ENCODE measurements around the gene TARBP2.
"Not testable (repeated sequence)": the region's sequence is repeated elsewhere in the genome, so short reads cannot be mapped to it uniquely, and the experiment has no call there.

The TARBP2 gene

DNA sequence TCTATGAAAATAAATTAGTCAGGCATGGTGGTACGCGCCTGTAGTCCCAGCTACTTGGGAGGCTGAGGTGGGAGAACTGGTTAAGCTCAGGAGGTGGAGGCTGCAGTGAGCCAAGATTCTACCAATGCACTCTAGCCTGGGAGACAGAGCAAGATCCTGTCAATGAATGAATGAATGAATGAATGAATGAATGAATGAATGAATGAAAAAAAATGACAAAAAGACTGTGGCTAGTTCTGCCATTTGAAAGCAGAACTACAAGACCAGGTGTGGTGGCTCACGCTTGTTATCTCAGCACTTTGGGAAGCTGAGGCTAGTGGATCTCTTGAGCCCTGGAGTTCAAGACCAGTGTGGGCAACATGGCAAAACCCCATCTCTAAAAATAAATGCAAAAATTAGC is 38.4 kb downstream of the TARBP2 start:
- peaks cover 9 to 25% (median 11%) of the 10 kb centered on the region in 10 experiments; a peak in 14 of 20 replicates for H3K4me1 ChIP-seq
- no peak overlapping the region for H3K27ac ChIP-seq
- peaks cover 80 to 98% (median 90%) of the 10 kb centered on the region in 11 experiments for H3K36me3 ChIP-seq
- no peak for TF ChIP-seq Cebpa-rat (IDR thresholded peaks at IDR 0.05)
- no peaks in the 10 kb centered on the region for H3K9me3 ChIP-seq (replicated peaks in 1 of 11)
- no peaks in the 10 kb centered on the region for H3K27me3 ChIP-seq
- H3K9ac ChIP-seq = no peak overlapping the region
- H3K4me2 ChIP-seq = peak overlapping the region in 6 of 11 experiments; percentile 9 to 50 (median 42); a peak in 12 of 22 replicates
- no peak overlapping the region for H3K4me3 ChIP-seq
- H4K20me1 ChIP-seq = no peaks in the 10 kb centered on the region

DNA sequence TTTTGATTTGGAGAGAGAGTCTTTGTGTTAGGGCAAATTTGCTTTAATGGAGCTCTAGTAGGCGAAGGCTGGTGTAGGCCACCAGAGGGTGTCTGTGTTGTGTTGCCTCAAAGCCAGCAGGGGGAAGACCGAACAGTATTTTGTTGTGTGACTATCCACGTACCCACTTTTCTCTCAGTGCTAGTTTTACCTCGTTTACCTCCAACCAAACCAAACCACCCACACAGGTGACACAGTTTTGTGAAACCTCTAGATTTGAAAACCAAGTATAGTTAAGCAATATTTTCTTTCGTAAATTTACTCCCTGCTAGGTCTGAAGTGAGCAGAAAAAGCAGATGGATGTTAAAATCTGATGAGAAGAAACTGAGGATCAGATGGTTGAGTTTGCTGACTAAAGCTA is 42.5 kb downstream of the TARBP2 start:
- Histone ChIP-seq H3K9ac (peak overlapping the region in 8 of 11 experiments; percentile 2 to 45 (median 18); a peak in 9 of 22 replicates), H3K4me3 (no peak overlapping the region), H3K36me3 (peaks cover 60 to 80% (median 64%) of the 10 kb centered on the region in 11 experiments), H3K4me2 (peak overlapping the region in 2 of 11 experiments; percentile 2 to 9; a peak in 1 of 22 replicates), H3K4me1 (peaks cover 9 to 22% (median 13%) of the 10 kb centered on the region in 10 experiments; a peak in 13 of 20 replicates), H3K9me3 (replicated peaks in 1 of 11) (no peaks in the 10 kb centered on the region), H4K20me1 (peaks cover 0 to 10% (median 0%) of the 10 kb centered on the region in 11 experiments; a peak in 1 of 22 replicates), H3K27me3 (no peaks in the 10 kb centered on the region), H3K27ac (peak overlapping the region in 7 of 11 experiments; percentile 1 to 38 (median 29); a peak in 5 of 22 replicates)
- TF ChIP-seq Cebpa-rat (IDR thresholded peaks at IDR 0.05) = no peak

DNA sequence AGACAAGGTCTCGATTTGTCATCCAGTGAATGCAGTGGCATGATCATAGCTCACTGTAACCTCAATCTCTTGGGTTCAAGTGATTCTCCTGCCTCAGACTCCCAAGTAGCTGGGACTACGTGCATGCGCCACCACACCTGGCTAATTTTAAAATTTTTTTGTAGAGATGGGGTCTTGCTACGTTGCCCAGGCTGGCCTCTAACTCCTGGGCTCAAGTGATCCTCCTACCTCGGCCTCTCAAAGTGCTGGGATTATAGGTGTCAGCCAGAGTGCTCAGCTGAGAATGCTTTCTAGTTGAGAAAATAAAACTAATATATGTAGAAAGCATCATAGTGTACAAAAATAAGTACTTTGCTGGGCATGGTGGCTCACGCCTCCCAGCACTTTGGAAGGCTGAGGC is 47.3 kb downstream of the TARBP2 start:
- H3K9me3 ChIP-seq (replicated peaks in 1 of 11); H3K27me3 ChIP-seq; H3K4me3 ChIP-seq; H4K20me1 ChIP-seq; H3K4me2 ChIP-seq; H3K9ac ChIP-seq; H3K27ac ChIP-seq: not testable (repeated sequence)
- peaks cover 0 to 18% (median 7%) of the 10 kb centered on the region in 10 experiments; a peak in 7 of 20 replicates for H3K4me1 ChIP-seq
- peaks cover 57 to 81% (median 64%) of the 10 kb centered on the region in 11 experiments for H3K36me3 ChIP-seq

DNA sequence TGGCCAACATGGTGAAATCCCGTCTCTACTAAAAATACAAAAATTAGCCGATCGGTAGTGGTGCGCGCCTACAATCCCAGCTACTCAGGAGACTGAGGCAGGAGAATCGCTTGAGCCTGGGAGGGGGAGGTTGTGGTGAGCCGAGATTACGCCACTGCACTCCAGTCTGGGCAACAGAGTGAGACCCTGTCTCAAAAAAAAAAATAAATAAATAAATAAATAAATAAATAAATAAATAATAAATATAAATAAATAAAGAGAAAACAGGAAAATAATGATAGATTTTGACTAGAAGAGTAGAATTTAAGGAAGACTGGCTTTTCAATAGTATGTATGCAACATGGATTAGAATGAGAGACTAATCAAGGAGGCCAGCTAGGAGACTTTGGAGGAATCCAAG is 49.0 kb downstream of the TARBP2 start:
- H3K9me3 ChIP-seq (replicated peaks in 1 of 11); H3K4me3 ChIP-seq; H3K27me3 ChIP-seq; H4K20me1 ChIP-seq; H3K27ac ChIP-seq; H3K9ac ChIP-seq; H3K4me2 ChIP-seq; H3K4me1 ChIP-seq: not testable (repeated sequence)
- H3K36me3 ChIP-seq = peaks cover 59 to 85% (median 68%) of the 10 kb centered on the region in 11 experiments

DNA sequence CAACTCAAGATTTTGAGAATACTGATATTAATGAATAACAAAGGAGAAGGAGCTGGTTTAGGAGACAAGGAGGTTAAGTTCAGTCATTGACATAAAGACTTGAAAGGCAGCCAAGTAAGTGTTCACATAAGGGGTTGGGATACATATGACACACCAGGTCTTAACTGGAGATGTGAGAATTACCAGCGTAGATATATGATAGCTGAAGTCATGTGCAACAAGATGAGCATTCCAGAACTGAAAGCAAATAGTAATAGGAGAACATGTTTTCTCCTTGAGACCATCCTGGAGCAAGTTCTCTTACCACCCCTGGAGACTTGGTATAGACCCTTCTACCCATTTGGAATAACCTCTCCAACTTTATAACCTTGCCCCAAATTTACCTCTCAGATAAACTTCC is 49.5 kb downstream of the TARBP2 start:
- no peak overlapping the region for H3K4me3 ChIP-seq
- no peak overlapping the region for H3K4me2 ChIP-seq
- H3K9me3 ChIP-seq (replicated peaks in 1 of 11) = no peaks in the 10 kb centered on the region
- peaks cover 59 to 81% (median 68%) of the 10 kb centered on the region in 11 experiments for H3K36me3 ChIP-seq
- no peak overlapping the region for H3K27ac ChIP-seq
- H3K9ac ChIP-seq = no peak overlapping the region
- H3K27me3 ChIP-seq = no peaks in the 10 kb centered on the region
- peaks cover 0 to 2% (median 0%) of the 10 kb centered on the region in 10 experiments; a peak in 3 of 20 replicates for H3K4me1 ChIP-seq
- TF ChIP-seq Cebpa-rat (IDR thresholded peaks at IDR 0.05) = no peak
- peaks cover 0 to 4% (median 0%) of the 10 kb centered on the region in 11 experiments; a peak in 2 of 22 replicates for H4K20me1 ChIP-seq

DNA sequence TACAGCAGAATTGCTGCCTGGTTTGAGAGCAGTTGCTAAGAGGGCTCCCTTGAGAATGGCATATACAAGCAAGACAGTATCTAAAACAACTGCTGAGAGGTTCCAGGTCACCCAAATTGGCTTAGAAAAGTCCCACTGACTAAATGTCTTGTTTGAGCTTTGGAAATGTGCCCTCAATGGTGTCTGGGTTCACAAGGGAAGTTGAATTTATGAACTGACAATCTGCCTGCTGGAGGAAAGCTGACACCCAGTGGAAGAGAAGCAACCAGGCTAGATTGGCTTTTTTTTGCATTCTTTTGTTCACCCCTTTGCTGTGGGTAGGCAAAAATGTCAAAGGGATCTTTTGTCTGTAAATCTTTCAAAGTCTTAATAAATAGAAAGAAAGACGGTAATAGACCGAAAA is 50.8 kb downstream of the TARBP2 start:
- Histone ChIP-seq H3K4me3 (no peak overlapping the region), H3K4me1 (no peaks in the 10 kb centered on the region), H3K9me3 (replicated peaks in 1 of 11) (no peaks in the 10 kb centered on the region), H3K27me3 (no peaks in the 10 kb centered on the region), H4K20me1 (peaks cover 0 to 4% (median 0%) of the 10 kb centered on the region in 11 experiments; a peak in 2 of 22 replicates), H3K4me2 (no peak overlapping the region), H3K36me3 (peaks cover 59 to 86% (median 67%) of the 10 kb centered on the region in 11 experiments), H3K27ac (no peak overlapping the region), H3K9ac (no peak overlapping the region)
- no peak for TF ChIP-seq Cebpa-rat (IDR thresholded peaks at IDR 0.05)

DNA sequence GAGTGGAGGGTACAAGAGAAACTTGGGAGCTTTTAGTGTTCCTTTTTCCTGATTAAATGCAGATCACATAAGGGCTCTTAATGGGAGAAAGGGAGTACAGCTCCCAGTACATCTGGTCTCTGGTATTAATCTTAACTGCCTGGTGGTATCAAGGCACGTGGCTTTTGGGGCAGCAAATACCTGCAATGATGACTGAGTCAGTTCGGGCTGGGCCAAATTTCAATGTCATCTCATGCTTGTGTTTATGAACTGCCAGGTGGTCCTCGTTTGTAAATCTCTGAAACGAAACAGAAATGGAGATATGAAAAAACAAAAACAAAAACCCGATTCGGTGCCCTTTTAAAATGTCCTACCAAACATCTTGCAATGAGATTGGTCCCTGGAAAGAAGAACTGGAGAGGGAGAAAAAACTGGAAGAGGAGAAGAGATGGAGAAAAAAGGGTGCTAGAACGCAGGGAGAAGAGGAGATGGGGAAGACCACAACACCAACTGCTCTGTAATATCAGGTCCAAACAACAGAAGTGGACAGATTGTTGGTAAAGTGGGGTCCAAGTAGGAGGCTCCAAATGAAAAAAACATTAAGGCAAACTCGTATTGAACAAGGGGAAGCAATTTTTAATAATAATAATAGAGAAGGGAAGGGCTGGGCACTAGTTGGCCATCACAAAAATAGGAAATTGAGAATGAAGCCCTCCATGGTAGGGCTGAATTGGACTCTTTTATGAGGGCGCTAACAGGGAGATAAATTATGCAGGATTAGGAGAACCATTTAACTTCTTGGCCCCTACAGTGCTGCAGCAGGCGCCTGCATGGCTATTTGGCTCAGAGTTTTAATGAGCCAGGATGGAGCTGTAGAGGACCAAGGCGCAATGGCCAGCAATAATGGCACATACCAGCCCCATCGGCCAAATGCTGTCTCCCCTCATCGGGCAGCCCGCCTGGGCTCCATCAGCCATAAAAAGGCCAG is 51.6 kb downstream of the TARBP2 start:
- Histone ChIP-seq H3K4me2 (no peak overlapping the region), H3K9ac (no peak overlapping the region), H3K36me3 (peaks cover 53 to 81% (median 61%) of the 10 kb centered on the region in 11 experiments)

More for the DNA sequence above, 51.6 kb downstream of the TARBP2 start:
- Histone ChIP-seq H4K20me1 (peaks cover 0 to 4% (median 0%) of the 10 kb centered on the region in 11 experiments; a peak in 2 of 22 replicates), H3K27me3 (no peaks in the 10 kb centered on the region), H3K4me3 (no peak overlapping the region), H3K4me1 (no peaks in the 10 kb centered on the region; a peak in 1 of 20 replicates), H3K27ac (no peak overlapping the region), H3K9me3 (replicated peaks in 1 of 11) (no peaks in the 10 kb centered on the region)
- no peak for TF ChIP-seq Cebpa-rat (IDR thresholded peaks at IDR 0.05)
